Liver (tissue), 9 donors: Measurements from ENCODE around the gene PIP4K2A. TPM values are rescaled to one million over a fixed set of nuclear protein-coding genes. Genes with fewer than 3 reads are reported as not detected.

Experiments used
- DNase-seq: peaks from one replicate; pipeline ENCODE4 v3.0.0-alpha.2; 2017; ENCODE audit warnings: low spot score
- H3K27ac ChIP-seq, 2 donors: one replicate each; pipeline ENCODE4 v1.7.0; 2013; ENCODE audit warnings: inconsistent platforms in 2 of 2, low read length in 2 of 2, control low read depth in 1 of 2, low read depth in 1 of 2, mild to moderate bottlenecking in 1 of 2
- H3K27me3 ChIP-seq, 4 donors: one replicate each; pipeline versions ENCODE4 v1.6.1 to v1.7.0; 2013; ENCODE audit warnings: low read length in 3 of 4, inconsistent platforms in 1 of 4, mild to moderate bottlenecking in 1 of 4, moderate library complexity in 1 of 4; ENCODE audit not compliant: control insufficient read depth in 4 of 4, insufficient read depth in 4 of 4
- H3K36me3 ChIP-seq, 4 donors: one replicate each; pipeline versions ENCODE4 v1.6.1 to v1.7.0; 2013; ENCODE audit warnings: low read length in 3 of 4, mild to moderate bottlenecking in 3 of 4, low read depth in 1 of 4, moderate library complexity in 1 of 4; ENCODE audit not compliant: control insufficient read depth in 4 of 4, insufficient read depth in 3 of 4
- H3K4me1 ChIP-seq, 4 donors: one replicate each; pipeline versions ENCODE4 v1.6.1 to v1.7.0; 2013; ENCODE audit warnings: low read length in 3 of 4, mild to moderate bottlenecking in 3 of 4, moderate library complexity in 1 of 4; ENCODE audit not compliant: control insufficient read depth in 4 of 4, insufficient read depth in 4 of 4
- H3K4me3 ChIP-seq, 3 donors: one replicate each; pipeline versions ENCODE4 v1.6.1 to v1.7.0; 2013; ENCODE audit warnings: low read length in 3 of 3, control low read depth in 1 of 3, low read depth in 1 of 3, mild to moderate bottlenecking in 1 of 3
- H3K9ac ChIP-seq, 2 donors: one replicate each; pipeline ENCODE4 v1.7.0; 2013; ENCODE audit warnings: low read length in 2 of 2, mild to moderate bottlenecking in 2 of 2, moderate library complexity in 2 of 2, control low read depth in 1 of 2, low read depth in 1 of 2
- H3K9me3 ChIP-seq, 4 donors: one replicate each; pipeline versions ENCODE4 v1.6.1 to v1.7.0; 2013; ENCODE audit warnings: low read length in 3 of 4; ENCODE audit not compliant: control insufficient read depth in 4 of 4
- EGR1 ChIP-seq, 2 donors: IDR thresholded peaks; 2 replicates each; pipeline ENCODE4 v1.6.1; 2016 to 2018; ENCODE audit warnings: antibody characterized with exemption in 2 of 2, low read depth in 2 of 2
- FOXA1 ChIP-seq: IDR thresholded peaks from 2 replicates; pipeline ENCODE4 v1.6.1; 2016; ENCODE audit warnings: antibody characterized with exemption
- FOXA2 ChIP-seq: IDR thresholded peaks from 2 replicates; pipeline ENCODE4 v1.6.1; 2016; ENCODE audit warnings: antibody characterized with exemption
- GABPA ChIP-seq, 2 donors: IDR thresholded peaks in 1 of 2; conservative IDR thresholded peaks in 1 of 2; 2 replicates each; pipeline ENCODE4 v1.6.1; 2016; ENCODE audit warnings: antibody characterized with exemption in 2 of 2, mild to moderate bottlenecking in 1 of 2, moderate library complexity in 1 of 2
- HNF4A ChIP-seq, 2 donors: conservative IDR thresholded peaks; 2 replicates each; pipeline ENCODE4 v1.6.1; 2016; ENCODE audit warnings: antibody characterized with exemption in 2 of 2, mild to moderate bottlenecking in 2 of 2
- HNF4G ChIP-seq: IDR thresholded peaks from 2 replicates; pipeline ENCODE4 v1.6.1; 2016; ENCODE audit warnings: antibody characterized with exemption
- JUND ChIP-seq, 2 donors: IDR thresholded peaks; 2 replicates each; pipeline ENCODE4 v1.6.1; 2016; ENCODE audit warnings: antibody characterized with exemption in 2 of 2
- NR2F2 ChIP-seq: IDR thresholded peaks from 2 replicates; pipeline ENCODE4 v1.6.1; 2016; ENCODE audit warnings: antibody characterized with exemption
- SP1 ChIP-seq: IDR thresholded peaks from 2 replicates; pipeline ENCODE4 v1.6.1; 2018; ENCODE audit warnings: antibody characterized with exemption, mild to moderate bottlenecking
- TAF1 ChIP-seq: conservative IDR thresholded peaks from 2 replicates; pipeline ENCODE4 v1.6.1; 2016; ENCODE audit warnings: antibody characterized with exemption, mild to moderate bottlenecking
- WGBS: extraction: QIAGEN DNeasy Blood & Tissue Kit; methylation state at CpG from one replicate; pipeline ENCODE4 v1.1.7; 2013; 5-methylcytosine and 5-hydroxymethylcytosine counted together
- polyA plus RNA-seq, 2 donors: library from polyadenylated mRNA; stranded (reverse) in 1 of 2; unstranded in 1 of 2; fragments of 200-250 nt in 1 of 2; fragments of >200 nt in 1 of 2; fragmentation: Nextera tagmentation in 1 of 2; extraction: Ambion mirVana in 1 of 2; gene quantifications; one replicate each; pipeline versions ENCODE4 v1.2.1 to v1.2.3, GENCODE V29; 2013 to 2015
- total RNA-seq, 2 donors: library from RNA; depleted of rRNA; stranded (reverse); fragments of >200 nt; gene quantifications; one replicate each; pipeline ENCODE4 v1.2.3, GENCODE V29; 2014
- TF ChIP-seq, protein P1 (sequence below): IDR thresholded peaks from 2 replicates; pipeline ENCODE4 v1.6.1; 2016; ENCODE audit warnings: antibody characterized with exemption
- TF ChIP-seq, protein P2 (sequence below): IDR thresholded peaks from 2 replicates; pipeline ENCODE4 v1.6.1; 2016; ENCODE audit warnings: antibody characterized with exemption, mild to moderate bottlenecking
- TF ChIP-seq, protein P3 (sequence below): IDR thresholded peaks from 2 replicates; pipeline ENCODE4 v1.6.1; 2016; ENCODE audit warnings: antibody characterized with exemption
- donor health status: healthy.
- donor health status: healthy.
- donor health status: healthy.
- donor health status: healthy.
- donor health status: healthy.

PIP4K2A gene
- total and polyA plus RNA-seq, 4 donors: 6.4 to 53.7 (median 8.6) TPM

DNA sequence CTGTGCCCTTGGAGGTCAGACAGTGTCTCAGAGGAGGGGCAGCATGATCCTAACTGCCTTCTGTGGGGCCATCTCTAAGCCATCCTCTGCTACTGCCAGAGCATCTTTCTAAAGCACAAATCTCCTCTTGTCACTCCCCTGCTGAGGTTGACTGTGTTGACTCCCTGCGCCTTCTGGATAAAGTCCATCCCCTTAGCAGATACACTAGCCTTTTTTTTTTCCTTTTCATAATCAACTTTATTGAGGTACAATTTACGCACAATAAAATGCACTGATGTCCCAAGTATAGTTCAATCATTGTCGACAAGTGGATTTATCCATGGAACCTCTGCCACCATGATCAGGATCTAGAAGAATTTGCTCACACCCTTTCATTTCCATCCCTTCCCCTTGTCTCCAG lies 219.0 kb downstream of the PIP4K2A start:
- 93% methylated on average over 3 of the region's 3 CpGs for WGBS
- H3K27ac ChIP-seq: no peak overlapping the region
- H3K9ac ChIP-seq: no peak overlapping the region
- no peaks in the 10 kb centered on the region for H3K9me3 ChIP-seq
- DNase-seq: no peak
- H3K27me3 ChIP-seq: no peaks in the 10 kb centered on the region
- TF ChIP-seq, protein P1, sequence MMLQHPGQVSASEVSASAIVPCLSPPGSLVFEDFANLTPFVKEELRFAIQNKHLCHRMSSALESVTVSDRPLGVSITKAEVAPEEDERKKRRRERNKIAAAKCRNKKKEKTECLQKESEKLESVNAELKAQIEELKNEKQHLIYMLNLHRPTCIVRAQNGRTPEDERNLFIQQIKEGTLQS: no peak
- TF ChIP-seq EGR1 (IDR thresholded peaks at IDR 0.05; ENCODE audit: low read depth in 2 of 2): no peak
- TF ChIP-seq JUND (IDR thresholded peaks at IDR 0.05): no peak
- no peak for TF ChIP-seq HNF4G
- no peak overlapping the region for H3K4me3 ChIP-seq
- no peaks in the 10 kb centered on the region for H3K4me1 ChIP-seq
- no peaks in the 10 kb centered on the region for H3K36me3 ChIP-seq

DNA sequence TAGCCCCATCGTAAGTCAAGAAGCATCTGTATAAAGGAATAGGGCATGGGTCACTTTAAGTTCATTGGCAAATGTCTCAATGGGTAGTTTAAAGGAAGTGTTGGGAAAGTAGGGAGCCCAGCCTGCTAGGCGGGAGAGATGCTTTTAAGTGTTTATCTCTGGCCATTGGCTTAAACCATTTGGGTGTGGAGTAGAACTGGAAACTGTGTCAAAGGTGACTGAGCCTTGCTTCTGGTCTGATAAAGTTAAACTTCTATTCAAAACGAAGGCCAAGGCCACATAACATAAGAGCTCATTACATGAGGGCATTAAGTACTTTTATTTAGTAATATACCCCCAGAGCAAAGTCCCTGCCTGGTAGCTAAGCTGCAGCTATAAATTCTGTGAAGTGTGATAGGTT lies 220.4 kb downstream of the PIP4K2A start:
- no peak overlapping the region for H3K27ac ChIP-seq
- no peaks in the 10 kb centered on the region for H3K9me3 ChIP-seq
- H3K4me3 ChIP-seq: no peak overlapping the region
- no peaks in the 10 kb centered on the region for H3K27me3 ChIP-seq
- DNase-seq: no peak
- TF ChIP-seq FOXA2 (no peak), FOXA1 (no peak), NR2F2 (no peak), GABPA (IDR thresholded peaks at IDR 0.05 in 1 of 2, conservative IDR thresholded peaks at IDR 0.05 in 1 of 2) (no peak), TAF1 (no peak), SP1 (no peak), HNF4A (conservative IDR thresholded peaks at IDR 0.05) (no peak)
- TF ChIP-seq, protein P2, sequence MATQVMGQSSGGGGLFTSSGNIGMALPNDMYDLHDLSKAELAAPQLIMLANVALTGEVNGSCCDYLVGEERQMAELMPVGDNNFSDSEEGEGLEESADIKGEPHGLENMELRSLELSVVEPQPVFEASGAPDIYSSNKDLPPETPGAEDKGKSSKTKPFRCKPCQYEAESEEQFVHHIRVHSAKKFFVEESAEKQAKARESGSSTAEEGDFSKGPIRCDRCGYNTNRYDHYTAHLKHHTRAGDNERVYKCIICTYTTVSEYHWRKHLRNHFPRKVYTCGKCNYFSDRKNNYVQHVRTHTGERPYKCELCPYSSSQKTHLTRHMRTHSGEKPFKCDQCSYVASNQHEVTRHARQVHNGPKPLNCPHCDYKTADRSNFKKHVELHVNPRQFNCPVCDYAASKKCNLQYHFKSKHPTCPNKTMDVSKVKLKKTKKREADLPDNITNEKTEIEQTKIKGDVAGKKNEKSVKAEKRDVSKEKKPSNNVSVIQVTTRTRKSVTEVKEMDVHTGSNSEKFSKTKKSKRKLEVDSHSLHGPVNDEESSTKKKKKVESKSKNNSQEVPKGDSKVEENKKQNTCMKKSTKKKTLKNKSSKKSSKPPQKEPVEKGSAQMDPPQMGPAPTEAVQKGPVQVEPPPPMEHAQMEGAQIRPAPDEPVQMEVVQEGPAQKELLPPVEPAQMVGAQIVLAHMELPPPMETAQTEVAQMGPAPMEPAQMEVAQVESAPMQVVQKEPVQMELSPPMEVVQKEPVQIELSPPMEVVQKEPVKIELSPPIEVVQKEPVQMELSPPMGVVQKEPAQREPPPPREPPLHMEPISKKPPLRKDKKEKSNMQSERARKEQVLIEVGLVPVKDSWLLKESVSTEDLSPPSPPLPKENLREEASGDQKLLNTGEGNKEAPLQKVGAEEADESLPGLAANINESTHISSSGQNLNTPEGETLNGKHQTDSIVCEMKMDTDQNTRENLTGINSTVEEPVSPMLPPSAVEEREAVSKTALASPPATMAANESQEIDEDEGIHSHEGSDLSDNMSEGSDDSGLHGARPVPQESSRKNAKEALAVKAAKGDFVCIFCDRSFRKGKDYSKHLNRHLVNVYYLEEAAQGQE: no peak
- TF ChIP-seq, protein P3, sequence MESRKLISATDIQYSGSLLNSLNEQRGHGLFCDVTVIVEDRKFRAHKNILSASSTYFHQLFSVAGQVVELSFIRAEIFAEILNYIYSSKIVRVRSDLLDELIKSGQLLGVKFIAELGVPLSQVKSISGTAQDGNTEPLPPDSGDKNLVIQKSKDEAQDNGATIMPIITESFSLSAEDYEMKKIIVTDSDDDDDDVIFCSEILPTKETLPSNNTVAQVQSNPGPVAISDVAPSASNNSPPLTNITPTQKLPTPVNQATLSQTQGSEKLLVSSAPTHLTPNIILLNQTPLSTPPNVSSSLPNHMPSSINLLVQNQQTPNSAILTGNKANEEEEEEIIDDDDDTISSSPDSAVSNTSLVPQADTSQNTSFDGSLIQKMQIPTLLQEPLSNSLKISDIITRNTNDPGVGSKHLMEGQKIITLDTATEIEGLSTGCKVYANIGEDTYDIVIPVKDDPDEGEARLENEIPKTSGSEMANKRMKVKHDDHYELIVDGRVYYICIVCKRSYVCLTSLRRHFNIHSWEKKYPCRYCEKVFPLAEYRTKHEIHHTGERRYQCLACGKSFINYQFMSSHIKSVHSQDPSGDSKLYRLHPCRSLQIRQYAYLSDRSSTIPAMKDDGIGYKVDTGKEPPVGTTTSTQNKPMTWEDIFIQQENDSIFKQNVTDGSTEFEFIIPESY: no peak
- TF ChIP-seq, protein P1: no peak
- H3K36me3 ChIP-seq: no peaks in the 10 kb centered on the region
- H3K9ac ChIP-seq: no peak overlapping the region
- no peaks in the 10 kb centered on the region for H3K4me1 ChIP-seq
- 72% methylated on average over 3 of the region's 3 CpGs for WGBS
